Liver (tissue), 9 donors: Measurements from ENCODE around the gene TNFSF13. TPM values are rescaled to one million over a fixed set of nuclear protein-coding genes. Genes with fewer than 3 reads are reported as not detected.

Experiments used
- DNase-seq: peaks from one replicate; pipeline ENCODE4 v3.0.0-alpha.2; 2017; ENCODE audit warnings: low spot score
- H3K27ac ChIP-seq, 2 donors: one replicate each; pipeline ENCODE4 v1.7.0; 2013; ENCODE audit warnings: inconsistent platforms in 2 of 2, low read length in 2 of 2, control low read depth in 1 of 2, low read depth in 1 of 2, mild to moderate bottlenecking in 1 of 2
- H3K27me3 ChIP-seq, 4 donors: one replicate each; pipeline versions ENCODE4 v1.6.1 to v1.7.0; 2013; ENCODE audit warnings: low read length in 3 of 4, inconsistent platforms in 1 of 4, mild to moderate bottlenecking in 1 of 4, moderate library complexity in 1 of 4; ENCODE audit not compliant: control insufficient read depth in 4 of 4, insufficient read depth in 4 of 4
- H3K36me3 ChIP-seq, 4 donors: one replicate each; pipeline versions ENCODE4 v1.6.1 to v1.7.0; 2013; ENCODE audit warnings: low read length in 3 of 4, mild to moderate bottlenecking in 3 of 4, low read depth in 1 of 4, moderate library complexity in 1 of 4; ENCODE audit not compliant: control insufficient read depth in 4 of 4, insufficient read depth in 3 of 4
- H3K4me1 ChIP-seq, 4 donors: one replicate each; pipeline versions ENCODE4 v1.6.1 to v1.7.0; 2013; ENCODE audit warnings: low read length in 3 of 4, mild to moderate bottlenecking in 3 of 4, moderate library complexity in 1 of 4; ENCODE audit not compliant: control insufficient read depth in 4 of 4, insufficient read depth in 4 of 4
- H3K4me3 ChIP-seq, 3 donors: one replicate each; pipeline versions ENCODE4 v1.6.1 to v1.7.0; 2013; ENCODE audit warnings: low read length in 3 of 3, control low read depth in 1 of 3, low read depth in 1 of 3, mild to moderate bottlenecking in 1 of 3
- H3K9ac ChIP-seq, 2 donors: one replicate each; pipeline ENCODE4 v1.7.0; 2013; ENCODE audit warnings: low read length in 2 of 2, mild to moderate bottlenecking in 2 of 2, moderate library complexity in 2 of 2, control low read depth in 1 of 2, low read depth in 1 of 2
- H3K9me3 ChIP-seq, 4 donors: one replicate each; pipeline versions ENCODE4 v1.6.1 to v1.7.0; 2013; ENCODE audit warnings: low read length in 3 of 4; ENCODE audit not compliant: control insufficient read depth in 4 of 4
- ATF3 ChIP-seq: IDR thresholded peaks from 2 replicates; pipeline ENCODE4 v1.6.1; 2016; ENCODE audit warnings: antibody characterized with exemption
- EGR1 ChIP-seq, 2 donors: IDR thresholded peaks; 2 replicates each; pipeline ENCODE4 v1.6.1; 2016 to 2018; ENCODE audit warnings: antibody characterized with exemption in 2 of 2, low read depth in 2 of 2
- FOXA1 ChIP-seq: IDR thresholded peaks from 2 replicates; pipeline ENCODE4 v1.6.1; 2016; ENCODE audit warnings: antibody characterized with exemption
- FOXA2 ChIP-seq: IDR thresholded peaks from 2 replicates; pipeline ENCODE4 v1.6.1; 2016; ENCODE audit warnings: antibody characterized with exemption
- GABPA ChIP-seq, 2 donors: IDR thresholded peaks in 1 of 2; conservative IDR thresholded peaks in 1 of 2; 2 replicates each; pipeline ENCODE4 v1.6.1; 2016; ENCODE audit warnings: antibody characterized with exemption in 2 of 2, mild to moderate bottlenecking in 1 of 2, moderate library complexity in 1 of 2
- HNF4A ChIP-seq, 2 donors: conservative IDR thresholded peaks; 2 replicates each; pipeline ENCODE4 v1.6.1; 2016; ENCODE audit warnings: antibody characterized with exemption in 2 of 2, mild to moderate bottlenecking in 2 of 2
- HNF4G ChIP-seq: IDR thresholded peaks from 2 replicates; pipeline ENCODE4 v1.6.1; 2016; ENCODE audit warnings: antibody characterized with exemption
- JUND ChIP-seq, 2 donors: IDR thresholded peaks; 2 replicates each; pipeline ENCODE4 v1.6.1; 2016; ENCODE audit warnings: antibody characterized with exemption in 2 of 2
- NR2F2 ChIP-seq: IDR thresholded peaks from 2 replicates; pipeline ENCODE4 v1.6.1; 2016; ENCODE audit warnings: antibody characterized with exemption
- RAD21 ChIP-seq, 2 donors: IDR thresholded peaks; 2 replicates each; pipeline ENCODE4 v1.6.1; 2016; ENCODE audit warnings: antibody characterized with exemption in 2 of 2, mild to moderate bottlenecking in 2 of 2
- REST ChIP-seq: IDR thresholded peaks from 2 replicates; pipeline ENCODE4 v1.6.1; 2016; ENCODE audit warnings: antibody characterized with exemption, mild to moderate bottlenecking
- RXRA ChIP-seq, 2 donors: IDR thresholded peaks; 2 replicates each; pipeline ENCODE4 v1.6.1; 2017 to 2018; ENCODE audit warnings: antibody characterized with exemption in 2 of 2, mild to moderate bottlenecking in 1 of 2
- SP1 ChIP-seq: IDR thresholded peaks from 2 replicates; pipeline ENCODE4 v1.6.1; 2018; ENCODE audit warnings: antibody characterized with exemption, mild to moderate bottlenecking
- TAF1 ChIP-seq: conservative IDR thresholded peaks from 2 replicates; pipeline ENCODE4 v1.6.1; 2016; ENCODE audit warnings: antibody characterized with exemption, mild to moderate bottlenecking
- YY1 ChIP-seq: IDR thresholded peaks from 2 replicates; pipeline ENCODE4 v1.6.1; 2016; ENCODE audit warnings: antibody characterized with exemption, mild to moderate bottlenecking
- WGBS: extraction: QIAGEN DNeasy Blood & Tissue Kit; methylation state at CpG from one replicate; pipeline ENCODE4 v1.1.7; 2013; 5-methylcytosine and 5-hydroxymethylcytosine counted together
- polyA plus RNA-seq, 2 donors: library from polyadenylated mRNA; stranded (reverse) in 1 of 2; unstranded in 1 of 2; fragments of 200-250 nt in 1 of 2; fragments of >200 nt in 1 of 2; fragmentation: Nextera tagmentation in 1 of 2; extraction: Ambion mirVana in 1 of 2; gene quantifications; one replicate each; pipeline versions ENCODE4 v1.2.1 to v1.2.3, GENCODE V29; 2013 to 2015
- total RNA-seq, 2 donors: library from RNA; depleted of rRNA; stranded (reverse); fragments of >200 nt; gene quantifications; one replicate each; pipeline ENCODE4 v1.2.3, GENCODE V29; 2014
- TF ChIP-seq, protein P1 (sequence below): fragments of 150-350 bp; IDR thresholded peaks from 2 replicates; pipeline ENCODE4 v1.5.1; 2017; ENCODE audit warnings: improper control_type of control experiment, low read depth, low read length; ENCODE audit not compliant: missing input control
- TF ChIP-seq, protein P2 (sequence below): IDR thresholded peaks from 2 replicates; pipeline ENCODE4 v1.6.1; 2016; ENCODE audit warnings: antibody characterized with exemption
- donor health status: healthy.
- donor health status: healthy.
- donor health status: healthy.
- donor health status: healthy.
- donor health status: healthy.

Gene TNFSF13
- total and polyA plus RNA-seq, 4 donors, result 1.4 to 9.3 (median 4.5) TPM

DNA sequence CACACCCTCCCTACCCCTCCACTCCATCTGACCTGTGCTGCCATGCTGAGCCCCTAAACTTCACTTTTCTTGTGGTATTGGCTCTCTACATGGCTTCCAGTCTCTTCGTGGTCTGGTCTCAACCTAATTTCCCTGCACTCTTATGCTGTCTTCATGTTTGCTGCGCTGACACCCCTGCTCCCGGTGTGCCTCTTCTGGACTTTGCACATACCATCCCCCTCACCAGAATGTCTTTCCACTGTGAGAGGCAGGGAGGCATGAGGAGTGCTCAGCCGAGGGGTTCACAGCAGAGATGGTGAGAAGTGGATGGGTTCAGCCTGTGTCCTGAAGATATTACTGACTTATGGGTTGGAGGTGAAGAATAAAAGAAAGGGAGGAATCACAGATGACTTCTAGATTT lies 7.2 kb upstream of the TNFSF13 start:
- Histone ChIP-seq H3K9me3 (no peaks in the 10 kb centered on the region), H3K36me3 (no peaks in the 10 kb centered on the region), H3K4me3 (no peak overlapping the region), H3K4me1 (peaks cover 0 to 17% (median 8%) of the 10 kb centered on the region in 4 donors), H3K9ac (no peak overlapping the region), H3K27me3 (no peaks in the 10 kb centered on the region), H3K27ac (no peak overlapping the region)
- TF ChIP-seq FOXA2 (no peak), REST (no peak), HNF4A (conservative IDR thresholded peaks at IDR 0.05) (no peak), RAD21 (IDR thresholded peaks at IDR 0.05) (no peak), SP1 (no peak), YY1 (no peak), RXRA (IDR thresholded peaks at IDR 0.05) (no peak), NR2F2 (no peak), ATF3 (no peak), JUND (IDR thresholded peaks at IDR 0.05) (no peak), EGR1 (IDR thresholded peaks at IDR 0.05; ENCODE audit: low read depth in 2 of 2) (no peak), TAF1 (no peak), GABPA (IDR thresholded peaks at IDR 0.05 in 1 of 2, conservative IDR thresholded peaks at IDR 0.05 in 1 of 2) (no peak)
- TF ChIP-seq, protein P1, sequence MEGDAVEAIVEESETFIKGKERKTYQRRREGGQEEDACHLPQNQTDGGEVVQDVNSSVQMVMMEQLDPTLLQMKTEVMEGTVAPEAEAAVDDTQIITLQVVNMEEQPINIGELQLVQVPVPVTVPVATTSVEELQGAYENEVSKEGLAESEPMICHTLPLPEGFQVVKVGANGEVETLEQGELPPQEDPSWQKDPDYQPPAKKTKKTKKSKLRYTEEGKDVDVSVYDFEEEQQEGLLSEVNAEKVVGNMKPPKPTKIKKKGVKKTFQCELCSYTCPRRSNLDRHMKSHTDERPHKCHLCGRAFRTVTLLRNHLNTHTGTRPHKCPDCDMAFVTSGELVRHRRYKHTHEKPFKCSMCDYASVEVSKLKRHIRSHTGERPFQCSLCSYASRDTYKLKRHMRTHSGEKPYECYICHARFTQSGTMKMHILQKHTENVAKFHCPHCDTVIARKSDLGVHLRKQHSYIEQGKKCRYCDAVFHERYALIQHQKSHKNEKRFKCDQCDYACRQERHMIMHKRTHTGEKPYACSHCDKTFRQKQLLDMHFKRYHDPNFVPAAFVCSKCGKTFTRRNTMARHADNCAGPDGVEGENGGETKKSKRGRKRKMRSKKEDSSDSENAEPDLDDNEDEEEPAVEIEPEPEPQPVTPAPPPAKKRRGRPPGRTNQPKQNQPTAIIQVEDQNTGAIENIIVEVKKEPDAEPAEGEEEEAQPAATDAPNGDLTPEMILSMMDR, result no peak
- TF ChIP-seq, protein P2, sequence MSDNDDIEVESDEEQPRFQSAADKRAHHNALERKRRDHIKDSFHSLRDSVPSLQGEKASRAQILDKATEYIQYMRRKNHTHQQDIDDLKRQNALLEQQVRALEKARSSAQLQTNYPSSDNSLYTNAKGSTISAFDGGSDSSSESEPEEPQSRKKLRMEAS, result no peak
- 77% methylated on average over 4 of the region's 4 CpGs for WGBS
- DNase-seq, result no peak

GRCh38 chr17:7552621-7553051 lies 5.9 kb upstream of the TNFSF13 start:
- no peak overlapping the region for H3K9ac ChIP-seq
- DNase-seq, result no peak
- no peaks in the 10 kb centered on the region for H3K36me3 ChIP-seq
- no peak overlapping the region for H3K27ac ChIP-seq
- 77% methylated on average over 6 of the region's 6 CpGs for WGBS
- H3K4me1 ChIP-seq, result peaks cover 0 to 21% (median 9%) of the 10 kb centered on the region in 4 donors
- no peaks in the 10 kb centered on the region for H3K27me3 ChIP-seq
- TF ChIP-seq RAD21 (IDR thresholded peaks at IDR 0.05), result no peak
- no peak for TF ChIP-seq HNF4G
- TF ChIP-seq GABPA (IDR thresholded peaks at IDR 0.05 in 1 of 2, conservative IDR thresholded peaks at IDR 0.05 in 1 of 2), result no peak
- TF ChIP-seq JUND (IDR thresholded peaks at IDR 0.05), result no peak
- no peak for TF ChIP-seq FOXA1
- no peak for TF ChIP-seq HNF4A (conservative IDR thresholded peaks at IDR 0.05)
- TF ChIP-seq SP1, result no peak
- no peak for TF ChIP-seq TAF1
- no peak for TF ChIP-seq NR2F2
- no peaks in the 10 kb centered on the region for H3K9me3 ChIP-seq
- no peak overlapping the region for H3K4me3 ChIP-seq
